Naive thymus-derived CD4-positive, alpha-beta T cell (primary cell): ENCODE results near the gene TRDN. TPM values are rescaled to one million over a fixed set of nuclear protein-coding genes. Genes with fewer than 3 reads are reported as not detected.
"Not testable (repeated sequence)": the region's sequence is repeated elsewhere in the genome, so short reads cannot be mapped to it uniquely, and the experiment has no call there.

ENCODE experiments used
- ATAC-seq: fragments of 150-1000 bp; cut with Tn5 transposase; 2 replicates; pipeline ENCODE4 v1.10.0; 2021; ENCODE audit warnings: mild to moderate bottlenecking, moderate library complexity
- CTCF ChIA-PET: fragments of 350-600 bp; sonication (Branson Sonifier 250); formaldehyde crosslinking; loops from one replicate; lab custom pipeline; 2021; ENCODE audit warnings: antibody characterized with exemption; lab: Charles Lee
- POLR2A ChIA-PET: fragments of 350-600 bp; sonication (Branson Sonifier 250); formaldehyde crosslinking; loops from one replicate; lab custom pipeline; 2021; ENCODE audit warnings: antibody characterized with exemption, inconsistent platforms; lab: Charles Lee
- DNase-seq, 9 donors: peaks; one replicate each; pipeline versions ENCODE4 v3.0.0 to v3.0.0-alpha.2; 2020 to 2022; ENCODE audit warnings: mixed read lengths in 1 of 9
- H3K27ac ChIP-seq: one replicate; pipeline ENCODE4 v1.7.0; 2013; ENCODE audit warnings: mild to moderate bottlenecking, low read depth, low read length, moderate library complexity
- H3K27me3 ChIP-seq, 2 donors: one replicate each; pipeline ENCODE4 v1.7.0; 2013; ENCODE audit warnings: low read length in 2 of 2, mild to moderate bottlenecking in 2 of 2, moderate library complexity in 2 of 2; ENCODE audit not compliant: control insufficient read depth in 2 of 2, insufficient read depth in 2 of 2
- H3K36me3 ChIP-seq, 3 experiments: 1 replicate in 2 of 3; 2 replicates in 1 of 3; pipeline ENCODE4 v1.7.0; 2013; ENCODE audit warnings: low read length in 3 of 3, mild to moderate bottlenecking in 3 of 3, moderate library complexity in 1 of 3; ENCODE audit not compliant: insufficient read depth in 3 of 3, control insufficient read depth in 2 of 3
- H3K4me1 ChIP-seq, 2 donors: one replicate each; pipeline ENCODE4 v1.7.0; 2013; ENCODE audit warnings: low read length in 2 of 2, mild to moderate bottlenecking in 2 of 2, moderate library complexity in 1 of 2; ENCODE audit not compliant: control insufficient read depth in 2 of 2, insufficient read depth in 2 of 2
- H3K4me3 ChIP-seq: 2 replicates; pipeline ENCODE4 v1.7.0; 2013; ENCODE audit warnings: mild to moderate bottlenecking, low read length
- H3K9me3 ChIP-seq, 3 experiments: 1 replicate in 2 of 3; 2 replicates in 1 of 3; pipeline ENCODE4 v1.7.0; 2013; ENCODE audit warnings: low read length in 3 of 3; ENCODE audit not compliant: control insufficient read depth in 2 of 3
- H3K27ac Mint-ChIP-seq, 9 donors: one replicate each; pipeline ENCODE4 v1.8.0; 2020 to 2022; ENCODE audit warnings: mixed read lengths in 9 of 9, mild to moderate bottlenecking in 8 of 9, moderate library complexity in 5 of 9, inconsistent platforms in 2 of 9
- H3K27me3 Mint-ChIP-seq, 5 donors: one replicate each; pipeline ENCODE4 v1.8.0; 2021 to 2022; ENCODE audit warnings: mixed read lengths in 5 of 5, mild to moderate bottlenecking in 1 of 5
- H3K36me3 Mint-ChIP-seq, 5 donors: one replicate each; pipeline ENCODE4 v1.8.0; 2020 to 2022; ENCODE audit warnings: mixed read lengths in 5 of 5, mild to moderate bottlenecking in 3 of 5, inconsistent platforms in 1 of 5
- H3K4me1 Mint-ChIP-seq, 7 donors: one replicate each; pipeline ENCODE4 v1.8.0; 2020 to 2022; ENCODE audit warnings: mixed read lengths in 7 of 7, mild to moderate bottlenecking in 3 of 7, inconsistent platforms in 1 of 7
- H3K4me3 Mint-ChIP-seq, 10 donors: one replicate each; pipeline ENCODE4 v1.8.0; 2020 to 2022; ENCODE audit warnings: mild to moderate bottlenecking in 10 of 10, mixed read lengths in 10 of 10, moderate library complexity in 6 of 10, inconsistent platforms in 2 of 10
- H3K9me3 Mint-ChIP-seq, 11 donors: one replicate each; pipeline ENCODE4 v1.8.0; 2020 to 2022; ENCODE audit warnings: mixed read lengths in 11 of 11, mild to moderate bottlenecking in 4 of 11, inconsistent platforms in 1 of 11, moderate library complexity in 1 of 11
- intact Hi-C, 2 donors: fragments of 100-400 bp; cut with micrococcal nuclease; formaldehyde crosslinking; loops; one replicate each; pipeline ENCODE4 v1.15.1; 2023
- polyA plus RNA-seq, 2 donors: library from polyadenylated mRNA; unstranded; fragments of 300-500 nt; fragmentation: Illumina TruSeq; gene quantifications; one replicate each; pipeline ENCODE4 v1.2.3, GENCODE V29; 2021
- total RNA-seq, 6 experiments: library from RNA in 5 of 6; stranded (reverse) in 5 of 6; gene quantifications; 1 replicate in 5 of 6; 2 replicates in 1 of 6; pipeline ENCODE4 v1.2.3 and lab custom pipeline; 2021 to 2026

Gene TRDN
- total and polyA plus RNA-seq, 7 experiments from 2014 or later: not detected

- H3K4me3 Mint-ChIP-seq: no peak overlapping the region
- ChIA-PET CTCF (no interaction called here), POLR2A (no interaction called here)
- H3K4me1 Mint-ChIP-seq: no peaks in the 10 kb centered on the region
- H3K9me3 Mint-ChIP-seq: peaks cover 0 to 25% (median 2%) of the 10 kb centered on the region in 11 donors
- H3K27ac Mint-ChIP-seq: no peak overlapping the region
- Histone ChIP-seq H3K27ac (no peak overlapping the region), H3K27me3 (no peaks in the 10 kb centered on the region), H3K9me3 (no peaks in the 10 kb centered on the region), H3K4me1 (no peaks in the 10 kb centered on the region), H3K4me3 (no peak overlapping the region), H3K36me3 (no peaks in the 10 kb centered on the region)
- ATAC-seq: no peak
- intact Hi-C loops: no loop called here
- no peaks in the 10 kb centered on the region for H3K36me3 Mint-ChIP-seq
- DNase-seq: no peak
- H3K27me3 Mint-ChIP-seq: no peaks in the 10 kb centered on the region
These were observed 182.3 kb downstream of the TRDN start for GRCh38 chr6:123454448-123454847.

GRCh38 chr6:123453071-123453470, 183.7 kb downstream of the TRDN start:
- H3K27ac Mint-ChIP-seq, H3K4me3 Mint-ChIP-seq, H3K9me3 ChIP-seq, H3K27ac ChIP-seq, CTCF ChIA-PET, intact Hi-C loops, H3K36me3 Mint-ChIP-seq, H3K4me1 Mint-ChIP-seq, ATAC-seq, H3K36me3 ChIP-seq, POLR2A ChIA-PET, H3K4me1 ChIP-seq, DNase-seq, H3K27me3 ChIP-seq, H3K27me3 Mint-ChIP-seq, H3K4me3 ChIP-seq: not testable (repeated sequence)
- peaks cover 0 to 25% (median 5%) of the 10 kb centered on the region in 11 donors for H3K9me3 Mint-ChIP-seq

DNA sequence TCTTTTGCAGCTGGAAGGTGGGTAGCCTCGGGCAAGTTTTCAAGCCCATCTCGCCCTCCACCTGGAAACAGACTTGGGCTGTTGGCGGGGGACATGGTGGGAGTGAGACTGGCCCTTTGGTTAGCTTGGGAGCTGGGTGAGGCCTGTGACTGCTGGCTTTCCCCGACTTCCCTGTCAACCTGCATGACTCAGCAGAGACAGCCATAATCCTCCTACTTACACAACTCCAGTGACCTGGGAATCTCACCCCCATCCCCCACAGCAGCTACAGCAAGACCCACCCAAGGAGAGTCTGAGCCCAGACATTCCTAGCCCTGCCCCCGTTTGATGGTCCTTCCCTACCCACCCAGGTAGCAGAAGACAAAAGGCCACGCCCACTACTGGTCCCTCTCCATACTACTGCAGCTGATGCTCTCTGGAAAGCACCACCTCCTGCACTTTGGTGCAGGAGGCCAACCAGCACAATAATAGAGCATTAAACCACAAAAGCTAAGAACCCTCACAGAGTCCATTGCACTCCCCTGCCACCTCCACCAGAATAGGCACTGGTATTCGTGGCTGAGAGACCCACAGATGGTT, 188.4 kb downstream of the TRDN start:
- Histone ChIP-seq H3K27ac (no peak overlapping the region), H3K4me3 (no peak overlapping the region), H3K9me3 (no peaks in the 10 kb centered on the region), H3K36me3 (no peaks in the 10 kb centered on the region), H3K27me3 (no peaks in the 10 kb centered on the region), H3K4me1 (no peaks in the 10 kb centered on the region)
- Mint-ChIP-seq H3K27ac (no peak overlapping the region), H3K4me1 (no peaks in the 10 kb centered on the region), H3K9me3 (peaks cover 0 to 25% (median 2%) of the 10 kb centered on the region in 11 donors), H3K36me3 (no peaks in the 10 kb centered on the region), H3K27me3 (no peaks in the 10 kb centered on the region), H3K4me3 (no peak overlapping the region)
- DNase-seq: no peak
- ChIA-PET CTCF (no interaction called here), POLR2A (no interaction called here)
- no peak for ATAC-seq
- intact Hi-C loops: no loop called here

DNA sequence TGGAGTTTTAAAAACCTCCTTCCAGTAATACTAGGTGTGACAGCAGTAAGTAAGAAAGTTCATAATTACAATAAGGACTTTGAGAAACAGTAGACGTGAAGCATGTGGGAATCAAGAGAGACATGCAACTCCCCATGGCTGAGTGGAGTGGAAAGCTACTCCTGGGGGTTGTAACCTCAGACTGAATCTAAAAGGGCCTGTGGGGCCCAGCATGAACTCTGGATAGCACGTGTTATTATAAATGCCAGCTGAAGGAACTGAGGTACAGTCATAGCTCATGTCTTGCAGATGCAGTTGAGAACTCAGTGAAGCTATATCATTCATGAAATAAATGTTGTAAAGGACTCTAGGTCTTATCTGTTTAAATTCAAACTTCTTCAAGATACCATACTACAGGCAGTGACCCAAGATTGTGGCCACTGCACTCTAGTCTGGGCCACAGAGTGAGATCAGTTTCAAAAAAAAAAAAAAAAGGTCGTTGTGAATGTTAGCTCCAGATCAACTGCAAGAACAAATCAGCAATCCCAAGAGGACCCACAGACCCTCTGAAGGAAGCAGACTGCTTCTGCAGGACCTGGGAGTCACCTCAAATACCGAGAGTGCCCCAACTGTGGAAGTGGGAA, 189.3 kb downstream of the TRDN start:
- no peaks in the 10 kb centered on the region for H3K9me3 ChIP-seq
- H3K9me3 Mint-ChIP-seq: peaks cover 0 to 24% (median 5%) of the 10 kb centered on the region in 11 donors
- no peaks in the 10 kb centered on the region for H3K27me3 Mint-ChIP-seq
- no peak overlapping the region for H3K27ac Mint-ChIP-seq
- no peak overlapping the region for H3K4me3 Mint-ChIP-seq
- H3K36me3 ChIP-seq: no peaks in the 10 kb centered on the region
- POLR2A ChIA-PET: no interaction called here
- no peak overlapping the region for H3K4me3 ChIP-seq
- no peaks in the 10 kb centered on the region for H3K4me1 Mint-ChIP-seq
- DNase-seq (no peak), ATAC-seq (no peak)
- intact Hi-C loops: no loop called here
- CTCF ChIA-PET: no interaction called here
- no peaks in the 10 kb centered on the region for H3K36me3 Mint-ChIP-seq
- H3K27me3 ChIP-seq: no peaks in the 10 kb centered on the region
- H3K27ac ChIP-seq: no peak overlapping the region
- H3K4me1 ChIP-seq: no peaks in the 10 kb centered on the region

DNA sequence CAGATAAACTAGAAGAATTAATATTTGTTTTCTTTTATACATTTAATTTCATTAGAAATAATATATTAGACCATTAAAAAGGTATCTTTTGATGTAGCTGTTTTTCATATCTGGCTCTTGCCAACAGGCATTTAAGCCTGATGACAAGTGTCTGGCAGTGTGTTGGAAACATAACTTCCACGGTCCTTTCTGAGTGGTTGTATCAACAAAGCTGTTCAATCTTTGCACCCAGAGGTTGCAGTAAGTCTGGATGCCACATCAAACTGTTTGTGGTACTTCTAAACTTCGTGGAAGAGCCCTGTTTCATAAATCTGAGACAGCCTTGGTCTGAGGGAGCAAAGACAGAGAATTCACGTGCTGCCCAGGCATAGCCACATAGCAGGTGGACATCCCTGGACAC, 197.4 kb downstream of the TRDN start:
- ATAC-seq: no peak
- Histone ChIP-seq H3K27ac (no peak overlapping the region), H3K27me3 (no peaks in the 10 kb centered on the region), H3K36me3 (no peaks in the 10 kb centered on the region), H3K9me3 (no peaks in the 10 kb centered on the region), H3K4me1 (no peaks in the 10 kb centered on the region), H3K4me3 (no peak overlapping the region)
- no peaks in the 10 kb centered on the region for H3K36me3 Mint-ChIP-seq
- POLR2A ChIA-PET: no interaction called here
- peaks cover 0 to 10% (median 2%) of the 10 kb centered on the region in 11 donors for H3K9me3 Mint-ChIP-seq
- H3K4me3 Mint-ChIP-seq: no peak overlapping the region
- no peak for DNase-seq
- H3K4me1 Mint-ChIP-seq: no peaks in the 10 kb centered on the region
- CTCF ChIA-PET: no interaction called here
- no peak overlapping the region for H3K27ac Mint-ChIP-seq
- H3K27me3 Mint-ChIP-seq: no peaks in the 10 kb centered on the region
- intact Hi-C loops: no loop called here

- Histone ChIP-seq H3K4me1 (no peaks in the 10 kb centered on the region), H3K4me3 (no peak overlapping the region), H3K9me3 (no peaks in the 10 kb centered on the region), H3K27me3 (no peaks in the 10 kb centered on the region), H3K36me3 (no peaks in the 10 kb centered on the region), H3K27ac (no peak overlapping the region)
- intact Hi-C loops: no loop called here
- ChIA-PET POLR2A (no interaction called here), CTCF (no interaction called here)
- H3K4me1 Mint-ChIP-seq: no peaks in the 10 kb centered on the region
- no peak for ATAC-seq
- no peaks in the 10 kb centered on the region for H3K36me3 Mint-ChIP-seq
- no peak overlapping the region for H3K4me3 Mint-ChIP-seq
- no peak for DNase-seq
- no peaks in the 10 kb centered on the region for H3K9me3 Mint-ChIP-seq
- H3K27ac Mint-ChIP-seq: no peak overlapping the region
- no peaks in the 10 kb centered on the region for H3K27me3 Mint-ChIP-seq
These were observed 202.6 kb downstream of the TRDN start for GRCh38 chr6:123434186-123434585.

DNA sequence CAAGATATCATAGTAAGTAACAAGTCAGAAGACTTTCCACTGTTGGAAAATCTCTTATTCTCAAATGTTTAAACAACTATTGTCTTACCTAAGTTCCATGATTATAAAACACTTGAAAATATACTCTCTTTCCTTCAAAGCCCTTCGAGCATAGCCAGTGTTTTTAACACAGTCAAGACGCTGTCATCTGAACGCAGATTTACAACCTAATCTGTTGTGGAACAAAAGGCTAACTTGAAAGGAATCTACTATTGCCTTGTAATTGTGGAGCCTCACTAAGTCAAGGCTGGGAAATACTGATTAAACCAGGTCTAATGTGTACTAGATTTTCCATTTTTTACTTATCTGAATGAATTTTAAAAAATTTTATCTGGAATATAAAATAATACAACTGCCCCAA, 205.8 kb downstream of the TRDN start:
- no peaks in the 10 kb centered on the region for H3K4me1 ChIP-seq
- no peak overlapping the region for H3K27ac Mint-ChIP-seq
- no peak overlapping the region for H3K4me3 Mint-ChIP-seq
- no peaks in the 10 kb centered on the region for H3K4me1 Mint-ChIP-seq
- POLR2A ChIA-PET: no interaction called here
- CTCF ChIA-PET: no interaction called here
- intact Hi-C loops: no loop called here
- no peaks in the 10 kb centered on the region for H3K36me3 Mint-ChIP-seq
- H3K9me3 Mint-ChIP-seq: no peaks in the 10 kb centered on the region
- no peaks in the 10 kb centered on the region for H3K9me3 ChIP-seq
- no peak for ATAC-seq
- no peaks in the 10 kb centered on the region for H3K36me3 ChIP-seq
- no peak overlapping the region for H3K4me3 ChIP-seq
- no peaks in the 10 kb centered on the region for H3K27me3 ChIP-seq
- no peak for DNase-seq
- H3K27me3 Mint-ChIP-seq: no peaks in the 10 kb centered on the region
- H3K27ac ChIP-seq: no peak overlapping the region
